ENCODE results near the gene SLC7A14.

The SLC7A14 gene

DNA sequence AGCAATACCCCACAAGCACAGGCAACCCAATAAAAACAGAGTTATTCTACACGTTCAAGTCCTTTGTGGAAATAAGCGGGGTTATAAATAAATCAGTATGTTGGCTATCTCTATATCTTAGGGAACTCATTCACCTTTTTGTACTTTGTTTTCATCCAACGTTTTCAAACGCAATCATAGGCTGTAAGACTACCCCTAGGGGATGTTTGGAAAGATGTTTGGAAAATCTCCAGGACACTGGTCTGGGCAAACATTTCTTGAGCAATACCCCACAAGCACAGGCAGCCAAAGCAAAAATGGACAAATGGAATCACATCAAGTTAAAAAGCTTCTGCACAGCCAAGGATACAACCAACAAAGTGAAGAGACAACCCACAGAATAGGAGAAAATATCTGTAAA, 97.1 kb downstream of the SLC7A14 start:
- Histone ChIP-seq H2AFZ (ENCODE audit: low read length) (no peak overlapping the region), H3K27me3 (replicated peaks; ENCODE audit: insufficient read depth, low read length) (no peaks in the 10 kb centered on the region), H3K4me2 (ENCODE audit: low read depth, low read length) (no peak overlapping the region), H3K4me3 (ENCODE audit: low read length) (no peak overlapping the region), H3K27ac (ENCODE audit: low read length) (no peak overlapping the region), H3K4me1 (ENCODE audit: low read length) (peaks cover 5% of the 10 kb centered on the region; the same call in 1 of the 2 replicates), H4K20me1 (ENCODE audit: insufficient read depth, low read length) (no peaks in the 10 kb centered on the region), H3K9me2 (replicated peaks; ENCODE audit: insufficient read depth, low read length) (no peaks in the 10 kb centered on the region), H3F3A (ENCODE audit: insufficient read depth, low read length) (no peaks in the 10 kb centered on the region), H3K79me2 (ENCODE audit: low read length) (no peaks in the 10 kb centered on the region), H3K36me3 (replicated peaks; ENCODE audit: insufficient read depth, low read length) (no peaks in the 10 kb centered on the region), H3K9ac (ENCODE audit: low read length) (no peak overlapping the region), H3K9me3 (replicated peaks; ENCODE audit: insufficient read depth, low read length) (no peaks in the 10 kb centered on the region)
- no peak for TF ChIP-seq CTCF (IDR thresholded peaks at IDR 0.05; ENCODE audit: low read length)
- no peak for TF ChIP-seq EZH2 (optimal IDR thresholded peaks at IDR 0.05; ENCODE audit: low read depth, low read length)
- TF ChIP-seq EZH2phosphoT487 (IDR thresholded peaks at IDR 0.05; ENCODE audit: low read length): no peak
- DNase-seq: no peak

DNA sequence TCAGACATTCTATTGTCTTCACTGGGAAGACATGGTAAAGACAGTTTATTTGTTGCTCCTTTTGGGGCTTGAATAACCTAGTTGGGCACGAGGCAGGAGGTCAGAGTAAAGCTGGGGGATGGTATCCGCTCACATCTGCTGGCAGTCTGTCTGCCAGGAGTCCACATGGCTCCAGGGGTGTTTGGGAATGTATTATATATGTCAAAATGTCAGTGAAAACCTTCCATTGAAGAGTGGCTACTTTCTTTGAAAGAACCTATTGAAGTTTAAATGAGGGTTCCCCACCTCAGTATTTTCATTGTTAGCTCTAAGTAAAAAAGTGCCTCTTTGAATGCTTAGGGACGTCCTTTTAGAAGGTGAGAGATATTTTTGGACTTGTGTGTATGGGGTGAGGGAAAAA, 98.8 kb downstream of the SLC7A14 start:
- Histone ChIP-seq H3K9me3 (replicated peaks; ENCODE audit: insufficient read depth, low read length) (no peaks in the 10 kb centered on the region), H3K36me3 (replicated peaks; ENCODE audit: insufficient read depth, low read length) (no peaks in the 10 kb centered on the region), H3K27ac (ENCODE audit: low read length) (no peak overlapping the region), H3K9me2 (replicated peaks; ENCODE audit: insufficient read depth, low read length) (no peaks in the 10 kb centered on the region), H3K4me1 (ENCODE audit: low read length) (peaks cover 5% of the 10 kb centered on the region; the same call in 1 of the 2 replicates), H3K79me2 (ENCODE audit: low read length) (no peaks in the 10 kb centered on the region), H2AFZ (ENCODE audit: low read length) (no peak overlapping the region), H3K9ac (ENCODE audit: low read length) (no peak overlapping the region), H3F3A (ENCODE audit: insufficient read depth, low read length) (no peaks in the 10 kb centered on the region), H3K27me3 (replicated peaks; ENCODE audit: insufficient read depth, low read length) (no peaks in the 10 kb centered on the region), H3K4me2 (ENCODE audit: low read depth, low read length) (no peak overlapping the region), H4K20me1 (ENCODE audit: insufficient read depth, low read length) (no peaks in the 10 kb centered on the region), H3K4me3 (ENCODE audit: low read length) (no peak overlapping the region)
- no peak for TF ChIP-seq EZH2phosphoT487 (IDR thresholded peaks at IDR 0.05; ENCODE audit: low read length)
- no peak for TF ChIP-seq EZH2 (optimal IDR thresholded peaks at IDR 0.05; ENCODE audit: low read depth, low read length)
- TF ChIP-seq CTCF (IDR thresholded peaks at IDR 0.05; ENCODE audit: low read length): no peak
- no peak for DNase-seq

- no peak overlapping the region for H3K27ac ChIP-seq (ENCODE audit: low read length)
- H3K4me2 ChIP-seq (ENCODE audit: low read depth, low read length): no peak overlapping the region
- no peaks in the 10 kb centered on the region for H3K79me2 ChIP-seq (ENCODE audit: low read length)
- no peak for DNase-seq
- H2AFZ ChIP-seq (ENCODE audit: low read length): no peak overlapping the region
- H3K4me1 ChIP-seq (ENCODE audit: low read length): peaks cover 2% of the 10 kb centered on the region; the same call in 1 of the 2 replicates
- H3K9ac ChIP-seq (ENCODE audit: low read length): no peak overlapping the region
- H4K20me1 ChIP-seq (ENCODE audit: insufficient read depth, low read length): no peaks in the 10 kb centered on the region
- no peaks in the 10 kb centered on the region for H3K27me3 ChIP-seq (replicated peaks; ENCODE audit: insufficient read depth, low read length)
- no peaks in the 10 kb centered on the region for H3K36me3 ChIP-seq (replicated peaks; ENCODE audit: insufficient read depth, low read length)
- no peaks in the 10 kb centered on the region for H3K9me3 ChIP-seq (replicated peaks; ENCODE audit: insufficient read depth, low read length)
- no peaks in the 10 kb centered on the region for H3K9me2 ChIP-seq (replicated peaks; ENCODE audit: insufficient read depth, low read length)
- no peak overlapping the region for H3K4me3 ChIP-seq (ENCODE audit: low read length)
- TF ChIP-seq EZH2 (optimal IDR thresholded peaks at IDR 0.05; ENCODE audit: low read depth, low read length) (no peak), EZH2phosphoT487 (IDR thresholded peaks at IDR 0.05; ENCODE audit: low read length) (no peak), CTCF (IDR thresholded peaks at IDR 0.05; ENCODE audit: low read length) (no peak)
- no peaks in the 10 kb centered on the region for H3F3A ChIP-seq (ENCODE audit: insufficient read depth, low read length)
These were observed 99.5 kb downstream of the SLC7A14 start for GRCh38 chr3:170486398-170486797.
